ENCODE measurements around the gene CCDC47.
A peak's percentile ranks its signal among the peaks of the same experiment; 100 is the strongest.

Gene CCDC47

DNA sequence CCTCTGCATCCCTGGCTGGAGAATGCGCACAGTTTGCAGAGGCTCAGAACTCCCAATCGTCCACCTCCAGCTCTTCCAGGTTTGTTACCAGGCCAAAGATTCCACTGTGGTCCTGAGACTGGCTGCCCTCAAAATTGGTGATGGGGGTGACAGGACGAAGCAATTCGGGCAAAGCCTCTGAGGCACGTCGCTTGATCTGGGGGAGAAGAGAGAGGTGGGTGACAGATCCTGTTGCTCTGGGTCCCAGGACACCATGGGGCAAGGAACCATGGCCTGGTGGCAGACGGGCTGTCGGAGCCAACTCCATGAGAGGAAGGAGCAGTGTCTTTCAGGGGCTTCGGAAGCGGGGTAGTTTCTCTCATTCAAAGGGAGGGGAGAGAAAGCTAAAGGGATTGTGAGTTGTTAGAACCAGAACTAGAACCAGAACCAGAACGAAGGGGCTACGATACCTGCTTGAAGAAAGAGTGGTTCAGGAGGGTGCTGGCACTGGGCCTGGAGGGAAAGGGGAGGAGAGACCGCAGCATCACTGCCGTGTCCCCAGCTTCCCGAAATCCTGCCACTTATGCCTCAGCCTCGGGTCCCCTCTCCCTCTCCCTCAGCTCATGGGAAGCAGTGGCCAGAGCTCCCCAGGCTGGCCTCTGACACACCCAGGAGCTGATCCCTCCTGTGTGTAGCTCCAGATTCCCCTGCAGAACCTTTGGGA lies 69.7 kb downstream of the CCDC47 start:
- Histone ChIP-seq H3K9me3 (ENCODE audit: severe bottlenecking) (no peaks in the 10 kb centered on the region), H3K36me3 (ENCODE audit: low read depth) (peaks cover under 1% of the 10 kb centered on the region; the same call in 1 of the 2 replicates), H3K4me1 (ENCODE audit: insufficient read depth, poor library complexity, severe bottlenecking) (no peaks in the 10 kb centered on the region), H3K27ac (ENCODE audit: poor library complexity, severe bottlenecking) (no peak overlapping the region), H3K4me3 (ENCODE audit: severe bottlenecking) (no peak overlapping the region), H3K27me3 (ENCODE audit: insufficient read depth, poor library complexity, severe bottlenecking) (no peaks in the 10 kb centered on the region)
- DNase-seq (ENCODE audit: low spot score) (no peak), ATAC-seq (ENCODE audit: low read depth) (no peak)
- TF ChIP-seq, protein P1, sequence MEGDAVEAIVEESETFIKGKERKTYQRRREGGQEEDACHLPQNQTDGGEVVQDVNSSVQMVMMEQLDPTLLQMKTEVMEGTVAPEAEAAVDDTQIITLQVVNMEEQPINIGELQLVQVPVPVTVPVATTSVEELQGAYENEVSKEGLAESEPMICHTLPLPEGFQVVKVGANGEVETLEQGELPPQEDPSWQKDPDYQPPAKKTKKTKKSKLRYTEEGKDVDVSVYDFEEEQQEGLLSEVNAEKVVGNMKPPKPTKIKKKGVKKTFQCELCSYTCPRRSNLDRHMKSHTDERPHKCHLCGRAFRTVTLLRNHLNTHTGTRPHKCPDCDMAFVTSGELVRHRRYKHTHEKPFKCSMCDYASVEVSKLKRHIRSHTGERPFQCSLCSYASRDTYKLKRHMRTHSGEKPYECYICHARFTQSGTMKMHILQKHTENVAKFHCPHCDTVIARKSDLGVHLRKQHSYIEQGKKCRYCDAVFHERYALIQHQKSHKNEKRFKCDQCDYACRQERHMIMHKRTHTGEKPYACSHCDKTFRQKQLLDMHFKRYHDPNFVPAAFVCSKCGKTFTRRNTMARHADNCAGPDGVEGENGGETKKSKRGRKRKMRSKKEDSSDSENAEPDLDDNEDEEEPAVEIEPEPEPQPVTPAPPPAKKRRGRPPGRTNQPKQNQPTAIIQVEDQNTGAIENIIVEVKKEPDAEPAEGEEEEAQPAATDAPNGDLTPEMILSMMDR (IDR thresholded peaks at IDR 0.05; ENCODE audit: poor library complexity, severe bottlenecking), result no peak

DNA sequence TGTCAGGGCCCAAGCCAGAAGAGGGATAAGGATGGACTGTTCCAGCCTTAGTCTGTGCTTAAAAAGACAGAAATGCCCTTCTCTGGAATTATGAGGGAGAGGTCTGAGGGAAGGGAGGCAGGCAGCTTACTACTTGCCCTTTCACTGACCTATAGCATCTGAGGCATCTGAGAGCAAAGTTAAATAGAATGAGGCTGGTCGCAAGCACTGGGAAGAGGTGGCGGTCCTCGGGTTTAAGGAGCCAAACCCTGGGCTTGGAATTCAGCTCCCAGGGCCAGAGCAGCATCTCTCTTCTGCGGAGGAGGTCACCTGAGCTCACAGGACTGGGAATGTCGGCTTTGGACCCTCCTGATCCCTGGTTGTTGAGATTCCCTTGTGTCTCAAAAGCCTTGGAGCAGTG lies 70.4 kb downstream of the CCDC47 start:
- H3K9me3 ChIP-seq (ENCODE audit: severe bottlenecking), result no peaks in the 10 kb centered on the region

DNA sequence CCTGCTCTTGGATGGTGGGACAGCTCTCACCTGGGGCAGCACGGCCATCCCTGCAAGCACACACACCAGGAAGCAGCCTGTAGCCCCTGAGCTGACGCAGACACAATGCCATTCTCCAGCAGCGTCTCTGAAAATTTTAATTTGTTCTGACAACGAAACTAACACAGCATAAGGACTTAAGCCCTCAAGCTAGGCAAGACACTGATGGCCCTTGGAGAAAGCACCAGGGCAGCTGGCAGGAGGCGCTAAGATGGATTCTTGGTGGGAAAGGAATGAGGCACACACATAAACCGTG lies 70.7 kb downstream of the CCDC47 start:
- DNase-seq (ENCODE audit: low spot score), result peak; percentile 6
- Histone ChIP-seq H3K9me3 (ENCODE audit: severe bottlenecking) (no peaks in the 10 kb centered on the region), H3K36me3 (ENCODE audit: low read depth) (no peaks in the 10 kb centered on the region; the same call in 1 of the 2 replicates), H3K27me3 (ENCODE audit: insufficient read depth, poor library complexity, severe bottlenecking) (no peaks in the 10 kb centered on the region), H3K27ac (ENCODE audit: poor library complexity, severe bottlenecking) (no peak overlapping the region), H3K4me3 (ENCODE audit: severe bottlenecking) (no peak overlapping the region), H3K4me1 (ENCODE audit: insufficient read depth, poor library complexity, severe bottlenecking) (no peaks in the 10 kb centered on the region)
- TF ChIP-seq, protein P1 (IDR thresholded peaks at IDR 0.05; ENCODE audit: poor library complexity, severe bottlenecking), result no peak
- no peak for ATAC-seq (ENCODE audit: low read depth)

More for the DNA sequence above, 70.4 kb downstream of the CCDC47 start:
- Histone ChIP-seq H3K4me1 (ENCODE audit: insufficient read depth, poor library complexity, severe bottlenecking) (no peaks in the 10 kb centered on the region), H3K36me3 (ENCODE audit: low read depth) (no peaks in the 10 kb centered on the region; the same call in 1 of the 2 replicates), H3K4me3 (ENCODE audit: severe bottlenecking) (no peak overlapping the region), H3K27me3 (ENCODE audit: insufficient read depth, poor library complexity, severe bottlenecking) (no peaks in the 10 kb centered on the region), H3K27ac (ENCODE audit: poor library complexity, severe bottlenecking) (no peak overlapping the region)
- TF ChIP-seq, protein P1 (IDR thresholded peaks at IDR 0.05; ENCODE audit: poor library complexity, severe bottlenecking), result no peak
- no peak for ATAC-seq (ENCODE audit: low read depth)
- DNase-seq (ENCODE audit: low spot score), result no peak

DNA sequence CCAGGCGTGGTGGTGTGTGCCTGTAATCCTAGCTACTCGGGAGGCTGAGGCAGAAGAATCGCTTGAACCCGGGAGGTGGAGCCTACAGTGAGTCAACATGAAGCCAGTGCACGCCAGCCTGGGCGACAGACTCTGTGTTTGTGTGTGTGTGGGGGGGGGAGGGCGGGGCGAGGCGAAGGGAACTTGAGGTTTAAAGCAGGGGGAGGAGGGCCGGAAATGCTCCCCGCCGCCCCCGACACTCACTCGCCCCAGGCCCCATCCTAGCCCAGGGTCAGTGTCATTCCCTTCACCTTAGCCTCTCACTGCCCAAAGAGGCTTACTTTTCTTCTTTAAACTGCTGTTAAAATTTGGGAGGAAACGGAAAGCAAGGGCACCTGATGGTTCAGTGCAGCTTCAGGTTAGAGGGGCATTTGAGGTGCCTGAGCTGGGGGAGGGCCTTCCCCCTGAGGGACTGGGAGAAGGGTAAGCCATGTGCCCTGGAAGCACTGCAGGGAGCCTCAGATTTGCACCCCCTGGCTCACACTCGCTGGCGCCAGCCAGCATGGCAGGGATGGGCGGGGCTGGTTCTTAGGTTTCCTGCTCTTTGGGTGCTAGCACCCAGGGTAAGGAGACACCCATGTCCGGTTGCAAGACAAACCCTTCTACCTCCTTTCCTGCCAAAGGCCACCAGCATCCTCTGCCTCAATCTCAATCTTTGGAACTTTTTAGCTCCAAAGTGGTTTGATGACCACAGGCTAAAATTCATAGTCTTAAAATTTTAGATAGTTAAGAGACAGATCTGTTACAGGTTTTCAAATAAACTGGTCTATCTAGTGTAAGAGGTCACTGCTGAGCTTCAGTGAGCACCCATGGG lies 71.3 kb downstream of the CCDC47 start:
- Histone ChIP-seq H3K4me3 (ENCODE audit: severe bottlenecking) (no peak overlapping the region), H3K9me3 (ENCODE audit: severe bottlenecking) (no peaks in the 10 kb centered on the region), H3K27me3 (ENCODE audit: insufficient read depth, poor library complexity, severe bottlenecking) (no peaks in the 10 kb centered on the region), H3K27ac (ENCODE audit: poor library complexity, severe bottlenecking) (no peak overlapping the region), H3K4me1 (ENCODE audit: insufficient read depth, poor library complexity, severe bottlenecking) (no peaks in the 10 kb centered on the region), H3K36me3 (ENCODE audit: low read depth) (no peaks in the 10 kb centered on the region; the same call in 1 of the 2 replicates)
- ATAC-seq (ENCODE audit: low read depth) (no peak), DNase-seq (ENCODE audit: low spot score) (no peak)
- TF ChIP-seq, protein P1 (IDR thresholded peaks at IDR 0.05; ENCODE audit: poor library complexity, severe bottlenecking), result no peak
